Activated naive CD4-positive, alpha-beta T cell treated with anti-CD3 and anti-CD28 coated beads, Interleukin-2, amount 50 U/mL, for 72 hours (primary cell): Measurements from ENCODE around the gene IRF2BPL. TPM values are rescaled to one million over a fixed set of nuclear protein-coding genes. Genes with fewer than 3 reads are reported as not detected.
"Not testable (repeated sequence)": the region's sequence is repeated elsewhere in the genome, so short reads cannot be mapped to it uniquely, and the experiment has no call there.

Experiments
- ATAC-seq, 2 donors: fragments of 150-1000 bp; cut with Tn5 transposase; 2 replicates each; pipeline ENCODE4 v1.10.0; 2021; ENCODE audit warnings: mild to moderate bottlenecking in 2 of 2, moderate library complexity in 2 of 2
- DNase-seq, 2 donors: peaks; one replicate each; pipeline ENCODE4 v3.0.0; 2021 to 2022; ENCODE audit warnings: low spot score in 2 of 2
- H3K27ac Mint-ChIP-seq, 2 donors: one replicate each; pipeline ENCODE4 v1.8.0; 2022; ENCODE audit warnings: mild to moderate bottlenecking in 2 of 2, mixed read lengths in 2 of 2
- H3K36me3 Mint-ChIP-seq, 2 donors: one replicate each; pipeline ENCODE4 v1.8.0; 2022; ENCODE audit warnings: mixed read lengths in 2 of 2
- H3K9me3 Mint-ChIP-seq, 2 donors: one replicate each; pipeline ENCODE4 v1.8.0; 2022; ENCODE audit warnings: mixed read lengths in 2 of 2
- total RNA-seq, 2 donors: library from RNA; stranded (reverse); gene quantifications; one replicate each; pipeline ENCODE4 v1.2.3, GENCODE V29; 2022

The IRF2BPL gene
- total RNA-seq, 2 donors from 2014 or later, result 26.6 to 85.4 TPM

GRCh38 chr14:77026930-77027537 is 1.5 kb downstream of the IRF2BPL start:
- Mint-ChIP-seq H3K27ac (peak overlapping the region in 1 of 2 donors; percentile 88), H3K36me3 (peaks cover 10 to 34% of the 10 kb centered on the region in 2 donors), H3K9me3 (no peaks in the 10 kb centered on the region)
- DNase-seq, result peak in 1 of 2 donors; percentile 55
- ATAC-seq, result peak in 1 of 2 donors; percentile 10

GRCh38 chr14:77026166-77026929 is 2.2 kb downstream of the IRF2BPL start:
- ATAC-seq, result no peak
- DNase-seq, result no peak
- peak overlapping the region; percentile 29 to 79 for H3K27ac Mint-ChIP-seq

GRCh38 chr14:77025744-77026165 is 2.8 kb downstream of the IRF2BPL start:
- no peak for ATAC-seq
- Mint-ChIP-seq H3K36me3 (peaks cover 10 to 31% of the 10 kb centered on the region in 2 donors), H3K27ac (no peak overlapping the region), H3K9me3 (no peaks in the 10 kb centered on the region)
- no peak for DNase-seq

More at GRCh38 chr14:77026166-77026929, 2.2 kb downstream of the IRF2BPL start:
- H3K36me3 Mint-ChIP-seq, result peaks cover 10 to 31% of the 10 kb centered on the region in 2 donors
- H3K9me3 Mint-ChIP-seq, result no peaks in the 10 kb centered on the region

GRCh38 chr14:77024171-77024691 is 4.3 kb downstream of the IRF2BPL start:
- H3K9me3 Mint-ChIP-seq, result no peaks in the 10 kb centered on the region
- ATAC-seq (peak; percentile 8 to 11), DNase-seq (peak; percentile 65 to 79)
- peak overlapping the region; percentile 2 to 71 for H3K27ac Mint-ChIP-seq
- peaks cover 10 to 30% of the 10 kb centered on the region in 2 donors for H3K36me3 Mint-ChIP-seq

- Mint-ChIP-seq H3K27ac (peak overlapping the region; percentile 69 to 71), H3K9me3 (no peaks in the 10 kb centered on the region), H3K36me3 (peaks cover 10 to 22% of the 10 kb centered on the region in 2 donors)
- peak; percentile 40 to 51 for ATAC-seq
- DNase-seq, result no peak
Observed at GRCh38 chr14:77023001-77023996, 5.2 kb downstream of the IRF2BPL start.

GRCh38 chr14:77022236-77022852 is 6.2 kb downstream of the IRF2BPL start:
- ATAC-seq, result peak; percentile 57 to 59
- H3K36me3 Mint-ChIP-seq, result peaks cover 10 to 22% of the 10 kb centered on the region in 2 donors
- no peaks in the 10 kb centered on the region for H3K9me3 Mint-ChIP-seq
- H3K27ac Mint-ChIP-seq, result peak overlapping the region; percentile 69 to 71
- DNase-seq, result no peak

- H3K36me3 Mint-ChIP-seq, result peaks cover 8 to 20% of the 10 kb centered on the region in 2 donors
- not testable (repeated sequence) for ATAC-seq, H3K9me3 Mint-ChIP-seq, DNase-seq
- peak overlapping the region in 1 of 2 donors; percentile 83 for H3K27ac Mint-ChIP-seq
Observed at GRCh38 chr14:77021424-77021823, 7.1 kb downstream of the IRF2BPL start.

- no peak for DNase-seq
- Mint-ChIP-seq H3K27ac (no peak overlapping the region), H3K9me3 (no peaks in the 10 kb centered on the region), H3K36me3 (no peaks in the 10 kb centered on the region)
- no peak for ATAC-seq
Observed at GRCh38 chr14:77018785-77019184, 9.7 kb downstream of the IRF2BPL start.

GRCh38 chr14:77017666-77018065 is 10.8 kb downstream of the IRF2BPL start:
- DNase-seq (no peak), ATAC-seq (no peak)
- H3K9me3 Mint-ChIP-seq, result no peaks in the 10 kb centered on the region
- no peak overlapping the region for H3K27ac Mint-ChIP-seq
- H3K36me3 Mint-ChIP-seq, result no peaks in the 10 kb centered on the region

GRCh38 chr14:77014734-77015133 is 13.8 kb downstream of the IRF2BPL start:
- ATAC-seq, result no peak
- no peak overlapping the region for H3K27ac Mint-ChIP-seq
- no peak for DNase-seq
- H3K9me3 Mint-ChIP-seq, result no peaks in the 10 kb centered on the region
- no peaks in the 10 kb centered on the region for H3K36me3 Mint-ChIP-seq

- no peak for ATAC-seq
- no peaks in the 10 kb centered on the region for H3K9me3 Mint-ChIP-seq
- H3K36me3 Mint-ChIP-seq, result no peaks in the 10 kb centered on the region
- H3K27ac Mint-ChIP-seq, result no peak overlapping the region
- no peak for DNase-seq
Observed at GRCh38 chr14:77014004-77014604, 14.4 kb downstream of the IRF2BPL start.

GRCh38 chr14:77012193-77012765 is 16.2 kb downstream of the IRF2BPL start:
- DNase-seq (no peak), ATAC-seq (no peak)
- Mint-ChIP-seq H3K27ac (peak overlapping the region; percentile 3 to 75), H3K9me3 (no peaks in the 10 kb centered on the region), H3K36me3 (no peaks in the 10 kb centered on the region)

GRCh38 chr14:77011245-77011644 is 17.3 kb downstream of the IRF2BPL start:
- Mint-ChIP-seq H3K9me3 (no peaks in the 10 kb centered on the region), H3K27ac (peak overlapping the region in 1 of 2 donors; percentile 89), H3K36me3 (no peaks in the 10 kb centered on the region)
- no peak for DNase-seq
- no peak for ATAC-seq

GRCh38 chr14:77009014-77009413 is 19.5 kb downstream of the IRF2BPL start:
- no peak for ATAC-seq
- no peak for DNase-seq

GRCh38 chr14:77008541-77008940 is 20.0 kb downstream of the IRF2BPL start:
- Mint-ChIP-seq H3K36me3 (no peaks in the 10 kb centered on the region), H3K9me3 (no peaks in the 10 kb centered on the region), H3K27ac (no peak overlapping the region)
- ATAC-seq (no peak), DNase-seq (no peak)

More at GRCh38 chr14:77009014-77009413, 19.5 kb downstream of the IRF2BPL start:
- H3K27ac Mint-ChIP-seq, result no peak overlapping the region
- H3K9me3 Mint-ChIP-seq, result no peaks in the 10 kb centered on the region
- no peaks in the 10 kb centered on the region for H3K36me3 Mint-ChIP-seq
